ENCODE results near the gene MAP3K2.

Gene MAP3K2

DNA sequence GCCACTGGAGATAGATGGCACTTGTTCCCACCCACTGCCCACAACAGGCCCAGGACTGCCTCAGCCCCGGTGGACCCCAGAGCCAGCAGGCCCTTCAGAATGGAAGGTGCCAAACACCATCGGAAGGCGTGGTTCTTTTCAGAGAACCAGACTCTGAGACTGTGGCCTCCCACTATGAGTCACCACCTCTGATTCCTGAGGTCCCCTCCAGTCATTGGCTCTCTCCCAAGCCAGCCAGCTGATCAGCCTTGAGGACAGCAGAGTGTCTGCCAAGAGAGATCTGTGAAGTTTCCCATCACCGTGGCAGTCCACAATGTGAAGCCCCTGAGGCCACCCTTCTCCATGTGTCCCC, 10.4 kb upstream of the MAP3K2 start:
- peak; percentile 81 for DNase-seq (ENCODE audit: extremely low read depth, low read depth)
- no peak overlapping the region for H3K4me3 ChIP-seq (replicated peaks; ENCODE audit: low read depth, low read length)
- TF ChIP-seq, protein P1, sequence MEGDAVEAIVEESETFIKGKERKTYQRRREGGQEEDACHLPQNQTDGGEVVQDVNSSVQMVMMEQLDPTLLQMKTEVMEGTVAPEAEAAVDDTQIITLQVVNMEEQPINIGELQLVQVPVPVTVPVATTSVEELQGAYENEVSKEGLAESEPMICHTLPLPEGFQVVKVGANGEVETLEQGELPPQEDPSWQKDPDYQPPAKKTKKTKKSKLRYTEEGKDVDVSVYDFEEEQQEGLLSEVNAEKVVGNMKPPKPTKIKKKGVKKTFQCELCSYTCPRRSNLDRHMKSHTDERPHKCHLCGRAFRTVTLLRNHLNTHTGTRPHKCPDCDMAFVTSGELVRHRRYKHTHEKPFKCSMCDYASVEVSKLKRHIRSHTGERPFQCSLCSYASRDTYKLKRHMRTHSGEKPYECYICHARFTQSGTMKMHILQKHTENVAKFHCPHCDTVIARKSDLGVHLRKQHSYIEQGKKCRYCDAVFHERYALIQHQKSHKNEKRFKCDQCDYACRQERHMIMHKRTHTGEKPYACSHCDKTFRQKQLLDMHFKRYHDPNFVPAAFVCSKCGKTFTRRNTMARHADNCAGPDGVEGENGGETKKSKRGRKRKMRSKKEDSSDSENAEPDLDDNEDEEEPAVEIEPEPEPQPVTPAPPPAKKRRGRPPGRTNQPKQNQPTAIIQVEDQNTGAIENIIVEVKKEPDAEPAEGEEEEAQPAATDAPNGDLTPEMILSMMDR (IDR thresholded peaks at IDR 0.05; ENCODE audit: low read depth, low read length, missing control alignments) = no peak

- DNase-seq (ENCODE audit: extremely low read depth, low read depth) = no peak
- TF ChIP-seq, protein P1 (IDR thresholded peaks at IDR 0.05; ENCODE audit: low read depth, low read length, missing control alignments) = no peak
- H3K4me3 ChIP-seq (replicated peaks; ENCODE audit: low read depth, low read length) = no peak overlapping the region
These were observed 9.9 kb upstream of the MAP3K2 start for GRCh38 chr2:127397568-127398238.

DNA sequence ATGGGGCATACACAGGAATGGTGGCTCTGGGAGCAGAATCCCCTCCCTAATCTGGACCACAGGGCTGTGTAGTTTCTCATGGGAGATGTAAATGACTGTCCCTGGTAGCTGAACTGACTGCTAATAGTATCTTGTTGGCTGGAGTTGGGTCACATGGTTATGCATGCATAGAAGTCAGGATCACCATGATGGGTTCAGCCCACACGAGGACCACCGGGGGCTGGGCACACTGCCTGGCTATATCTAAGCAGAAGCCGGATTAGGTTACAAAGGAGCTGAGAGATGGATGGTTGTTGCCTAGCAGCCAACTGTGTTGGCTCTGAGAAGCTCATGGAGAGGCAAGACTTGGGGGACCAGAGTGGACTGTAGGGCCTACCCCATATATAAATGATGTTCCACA, 6.7 kb upstream of the MAP3K2 start:
- H3K4me3 ChIP-seq (replicated peaks; ENCODE audit: low read depth, low read length) = no peak overlapping the region
- no peak for DNase-seq (ENCODE audit: extremely low read depth, low read depth)
- TF ChIP-seq, protein P1 (IDR thresholded peaks at IDR 0.05; ENCODE audit: low read depth, low read length, missing control alignments) = no peak

- DNase-seq (ENCODE audit: extremely low read depth, low read depth) = no peak
- TF ChIP-seq, protein P1 (IDR thresholded peaks at IDR 0.05; ENCODE audit: low read depth, low read length, missing control alignments) = no peak
- no peak overlapping the region for H3K4me3 ChIP-seq (replicated peaks; ENCODE audit: low read depth, low read length)
These were observed 5.2 kb upstream of the MAP3K2 start for GRCh38 chr2:127392828-127393578.

- TF ChIP-seq, protein P1 (IDR thresholded peaks at IDR 0.05; ENCODE audit: low read depth, low read length, missing control alignments) = no peak
- H3K4me3 ChIP-seq (replicated peaks; ENCODE audit: low read depth, low read length) = no peak overlapping the region
- no peak for DNase-seq (ENCODE audit: extremely low read depth, low read depth)
These were observed 4.5 kb upstream of the MAP3K2 start for GRCh38 chr2:127392133-127392827.

- no peak for DNase-seq (ENCODE audit: extremely low read depth, low read depth)
- TF ChIP-seq, protein P1 (IDR thresholded peaks at IDR 0.05; ENCODE audit: low read depth, low read length, missing control alignments) = no peak
- H3K4me3 ChIP-seq (replicated peaks; ENCODE audit: low read depth, low read length) = no peak overlapping the region
These were observed 2.1 kb upstream of the MAP3K2 start for GRCh38 chr2:127389778-127390435.
